Measurements from ENCODE around the gene EVA1A. TPM values are rescaled to one million over a fixed set of nuclear protein-coding genes. Genes with fewer than 3 reads are reported as not detected.

The EVA1A gene
- total RNA-seq, 1 donor from 2014 or later, result 19.0 TPM

GRCh38 chr2:75517547-75518230 lies 43.0 kb downstream of the EVA1A start:
- H3K27ac Mint-ChIP-seq (ENCODE audit: unreplicated experiment), result no peak overlapping the region
- FAIRE-seq, result no peak
- H3K36me3 ChIP-seq (ENCODE audit: insufficient read depth, low read length), result peaks cover 51% of the 10 kb centered on the region
- no peak overlapping the region for H3K27ac ChIP-seq (ENCODE audit: low read depth, low read length)
- TF ChIP-seq CTCF (IDR thresholded peaks at IDR 0.05; ENCODE audit: insufficient read depth, low read depth, low read length) (no peak), EZH2 (IDR thresholded peaks at IDR 0.05; ENCODE audit: insufficient read depth, low read length) (no peak)
- H3K27me3 Mint-ChIP-seq (ENCODE audit: low read depth, unreplicated experiment), result no peaks in the 10 kb centered on the region
- peaks cover 37% of the 10 kb centered on the region for H4K20me1 ChIP-seq (ENCODE audit: insufficient read depth, low read length)
- H3K9me3 Mint-ChIP-seq (ENCODE audit: unreplicated experiment), result peaks cover 4% of the 10 kb centered on the region
- no peak overlapping the region for H3K4me3 Mint-ChIP-seq (ENCODE audit: unreplicated experiment)
- H3K79me2 ChIP-seq (ENCODE audit: insufficient read depth, low read length), result peaks cover 83% of the 10 kb centered on the region
- H2AFZ ChIP-seq (ENCODE audit: low read depth, low read length), result no peak overlapping the region
- H3K4me1 ChIP-seq (ENCODE audit: insufficient read depth, low read length), result peaks cover 4% of the 10 kb centered on the region
- H3K9ac ChIP-seq (ENCODE audit: low read length), result no peak overlapping the region
- DNase-seq (ENCODE audit: low read depth), result no peak
- no peak overlapping the region for H3K4me2 ChIP-seq (ENCODE audit: low read length)
- peaks cover 40% of the 10 kb centered on the region for H3K36me3 Mint-ChIP-seq (ENCODE audit: low read depth, unreplicated experiment)
- no peaks in the 10 kb centered on the region for H3K4me1 Mint-ChIP-seq (ENCODE audit: low read depth, unreplicated experiment)
- peaks cover 3% of the 10 kb centered on the region for H3K9me3 ChIP-seq (ENCODE audit: insufficient read depth, low read depth, low read length)
- H3K4me3 ChIP-seq (ENCODE audit: insufficient read depth, low read depth, low read length), result no peak overlapping the region
- H3K27me3 ChIP-seq (ENCODE audit: insufficient read depth, low read length), result no peaks in the 10 kb centered on the region

- Histone ChIP-seq H3K4me1 (ENCODE audit: insufficient read depth, low read length) (no peaks in the 10 kb centered on the region), H2AFZ (ENCODE audit: low read depth, low read length) (no peak overlapping the region), H3K9me3 (ENCODE audit: insufficient read depth, low read depth, low read length) (peaks cover 6% of the 10 kb centered on the region), H3K36me3 (ENCODE audit: insufficient read depth, low read length) (peaks cover 52% of the 10 kb centered on the region), H3K27me3 (ENCODE audit: insufficient read depth, low read length) (no peaks in the 10 kb centered on the region), H4K20me1 (ENCODE audit: insufficient read depth, low read length) (peaks cover 30% of the 10 kb centered on the region), H3K4me3 (ENCODE audit: insufficient read depth, low read depth, low read length) (no peak overlapping the region), H3K4me2 (ENCODE audit: low read length) (no peak overlapping the region), H3K9ac (ENCODE audit: low read length) (no peak overlapping the region), H3K79me2 (ENCODE audit: insufficient read depth, low read length) (peaks cover 84% of the 10 kb centered on the region), H3K27ac (ENCODE audit: low read depth, low read length) (no peak overlapping the region)
- Mint-ChIP-seq H3K9me3 (ENCODE audit: unreplicated experiment) (peaks cover 12% of the 10 kb centered on the region), H3K27ac (ENCODE audit: unreplicated experiment) (no peak overlapping the region), H3K4me1 (ENCODE audit: low read depth, unreplicated experiment) (peaks cover 1% of the 10 kb centered on the region), H3K4me3 (ENCODE audit: unreplicated experiment) (no peak overlapping the region), H3K27me3 (ENCODE audit: low read depth, unreplicated experiment) (no peaks in the 10 kb centered on the region), H3K36me3 (ENCODE audit: low read depth, unreplicated experiment) (peaks cover 46% of the 10 kb centered on the region)
- DNase-seq (ENCODE audit: low read depth) (peak; percentile 27), FAIRE-seq (no peak)
- TF ChIP-seq EZH2 (IDR thresholded peaks at IDR 0.05; ENCODE audit: insufficient read depth, low read length), result no peak
- no peak for TF ChIP-seq CTCF (IDR thresholded peaks at IDR 0.05; ENCODE audit: insufficient read depth, low read depth, low read length)
Observed at GRCh38 chr2:75516378-75517360, 44.1 kb downstream of the EVA1A start.
